Endothelial cell of hepatic sinusoid (primary cell): ENCODE measurements around the gene ALDH3A1.

Source experiments
- in situ Hi-C: cut with HindIII; loops from 2 replicates; pipeline ENCODE4 v1.10.0; 2017; ENCODE audit warnings: low sequenced_read_pairs

The ALDH3A1 gene

DNA sequence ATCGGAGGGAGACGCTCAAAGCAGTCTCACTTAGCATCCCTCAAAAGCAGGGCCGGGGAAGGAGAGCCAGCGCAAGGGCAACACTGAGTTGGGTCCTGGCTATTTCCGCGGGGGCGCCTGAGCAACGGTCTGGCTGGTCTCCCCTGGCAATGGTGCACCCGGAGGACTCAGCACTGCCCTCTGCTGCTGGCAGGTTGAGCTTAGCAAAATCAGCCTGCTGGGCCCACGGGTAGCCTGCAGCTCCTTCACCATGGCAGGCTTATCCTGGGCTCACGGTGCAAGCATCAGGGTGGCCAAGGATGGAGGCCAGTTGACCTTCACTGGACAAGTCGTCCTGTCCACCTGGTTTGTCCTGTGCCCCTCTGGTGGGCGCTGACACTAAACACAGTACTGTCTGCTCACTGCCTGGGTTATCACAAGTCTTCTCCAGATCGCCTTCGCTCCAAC is 14.4 kb upstream of the ALDH3A1 start:
- in situ Hi-C loops = loop anchor here (5.0 to 10.0 kb wide), 2 partner anchors 245 to 398 kb away; partner anchors contain the start of gene B9D1

- in situ Hi-C loops = loop anchor here (5.0 to 10.0 kb wide), 2 partner anchors 243 to 396 kb away; partner anchors contain the start of gene B9D1
These were observed 12.6 kb upstream of the ALDH3A1 start for GRCh38 chr17:19760746-19761145.

DNA sequence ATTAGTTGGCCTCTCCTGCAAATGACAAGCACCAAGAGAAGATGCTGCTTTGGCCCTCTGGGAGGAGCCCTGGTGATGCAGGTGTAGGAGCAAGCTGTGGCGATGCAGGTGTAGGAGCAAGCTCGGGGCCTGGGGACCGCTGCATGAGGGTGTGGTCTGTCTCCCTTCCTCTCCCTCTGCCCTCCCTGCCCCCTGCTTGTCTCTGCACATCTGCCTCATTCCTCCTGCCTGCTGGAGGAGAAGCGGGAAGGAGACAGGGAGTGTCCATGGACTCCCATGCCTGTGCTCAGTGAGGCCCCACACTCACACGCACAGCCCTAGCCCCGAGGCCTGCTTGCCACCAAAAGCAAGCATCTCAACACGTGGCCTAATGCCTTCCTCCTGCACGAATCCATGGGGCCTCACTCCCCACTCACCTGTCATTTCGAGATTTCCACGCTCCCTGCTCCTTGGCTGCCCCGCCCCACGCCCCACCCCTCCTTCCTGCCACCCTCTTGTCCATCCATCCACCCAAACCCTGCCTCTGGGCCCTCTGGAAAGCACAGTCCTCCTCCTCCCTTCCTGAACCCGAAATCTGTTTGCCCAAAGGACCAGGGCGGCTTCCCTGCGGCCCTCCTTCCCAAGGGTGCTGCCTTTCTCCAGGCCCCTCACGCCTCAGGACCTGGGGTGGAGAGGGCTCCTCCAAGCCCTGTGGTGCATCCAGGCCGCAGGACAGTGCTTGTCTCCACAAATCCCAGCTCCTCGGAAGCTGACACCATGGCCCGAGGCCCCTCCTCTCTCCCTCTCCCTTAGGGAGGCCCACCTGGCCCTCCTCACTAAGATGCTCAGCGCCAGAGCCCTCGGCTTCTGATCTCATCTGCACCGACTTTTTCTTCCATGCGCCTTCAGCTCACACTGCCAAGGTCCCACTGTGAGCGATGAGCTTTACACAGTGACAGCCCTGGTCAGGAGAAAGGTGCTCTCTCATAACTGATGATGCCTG is 11.8 kb upstream of the ALDH3A1 start:
- in situ Hi-C loops = loop anchor here (5.0 to 10.0 kb wide), 2 partner anchors 243 to 395 kb away; partner anchors contain the start of gene B9D1

- in situ Hi-C loops = no loop called here
These were observed 9.6 kb upstream of the ALDH3A1 start for GRCh38 chr17:19757536-19758180.

DNA sequence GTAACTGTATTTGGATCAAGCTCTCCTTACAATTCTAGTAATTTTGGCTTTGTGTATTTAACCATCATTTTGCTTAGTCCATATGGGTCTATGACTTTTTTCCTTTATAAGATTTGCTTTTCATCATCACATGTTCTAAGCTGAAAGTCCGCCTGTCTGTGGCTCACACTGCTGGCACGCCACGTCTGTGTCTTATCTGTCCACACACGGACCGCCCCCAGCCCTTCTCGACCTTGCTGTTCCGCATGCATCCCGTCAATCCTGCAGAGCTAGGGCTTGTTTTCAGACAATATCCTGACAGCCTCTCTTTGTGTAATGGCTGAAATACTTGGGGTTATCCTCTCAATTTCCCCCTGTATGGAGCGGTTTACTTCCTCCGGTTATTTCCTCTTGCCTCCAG is 8.4 kb upstream of the ALDH3A1 start:
- in situ Hi-C loops = no loop called here

- in situ Hi-C loops = no loop called here
These were observed 7.9 kb upstream of the ALDH3A1 start for GRCh38 chr17:19755821-19756510.

DNA sequence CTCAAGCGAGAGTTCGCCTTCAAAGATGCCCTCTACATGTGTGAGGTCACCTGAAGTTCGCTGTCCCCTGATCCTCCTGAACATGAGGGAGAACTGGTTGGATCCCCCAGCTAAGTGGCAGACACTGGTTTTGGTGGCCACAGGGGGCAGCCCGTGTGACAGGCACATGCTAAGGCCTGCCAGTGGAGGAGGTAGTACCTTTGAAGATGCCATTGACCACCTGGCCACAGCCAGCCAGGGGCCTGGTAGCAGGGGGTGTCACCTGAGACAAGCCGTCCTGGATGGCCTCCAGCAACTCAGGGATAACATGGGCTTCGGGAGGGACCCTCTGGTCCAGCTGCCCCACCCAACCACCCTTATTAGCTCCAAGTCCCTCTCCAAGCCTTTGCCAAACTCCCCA is 7.3 kb upstream of the ALDH3A1 start:
- in situ Hi-C loops = no loop called here

GRCh38 chr17:19753661-19754463 is 5.8 kb upstream of the ALDH3A1 start:
- in situ Hi-C loops = no loop called here

DNA sequence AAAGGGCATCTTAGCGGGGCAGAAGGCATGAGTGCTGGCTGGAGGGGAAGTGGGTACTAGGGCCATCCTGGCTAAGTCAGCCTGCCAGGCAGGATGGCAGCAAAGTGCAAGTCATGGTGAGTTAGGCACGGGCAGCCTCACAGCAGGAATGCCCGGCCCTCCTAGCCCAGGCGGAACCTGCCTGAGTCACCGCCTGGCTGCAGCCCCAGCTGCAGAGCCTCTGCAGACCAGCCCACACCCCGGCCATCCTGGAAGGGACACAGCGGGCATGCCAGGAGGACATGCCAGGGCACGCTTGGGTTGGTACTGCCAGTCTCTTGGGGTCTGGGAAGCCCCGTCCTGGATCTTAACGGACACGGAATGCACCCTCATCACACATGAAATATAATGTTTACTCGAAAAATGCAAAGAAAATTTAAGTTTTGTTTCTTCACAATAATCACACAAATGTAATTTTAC is 5.0 kb upstream of the ALDH3A1 start:
- in situ Hi-C loops = no loop called here

DNA sequence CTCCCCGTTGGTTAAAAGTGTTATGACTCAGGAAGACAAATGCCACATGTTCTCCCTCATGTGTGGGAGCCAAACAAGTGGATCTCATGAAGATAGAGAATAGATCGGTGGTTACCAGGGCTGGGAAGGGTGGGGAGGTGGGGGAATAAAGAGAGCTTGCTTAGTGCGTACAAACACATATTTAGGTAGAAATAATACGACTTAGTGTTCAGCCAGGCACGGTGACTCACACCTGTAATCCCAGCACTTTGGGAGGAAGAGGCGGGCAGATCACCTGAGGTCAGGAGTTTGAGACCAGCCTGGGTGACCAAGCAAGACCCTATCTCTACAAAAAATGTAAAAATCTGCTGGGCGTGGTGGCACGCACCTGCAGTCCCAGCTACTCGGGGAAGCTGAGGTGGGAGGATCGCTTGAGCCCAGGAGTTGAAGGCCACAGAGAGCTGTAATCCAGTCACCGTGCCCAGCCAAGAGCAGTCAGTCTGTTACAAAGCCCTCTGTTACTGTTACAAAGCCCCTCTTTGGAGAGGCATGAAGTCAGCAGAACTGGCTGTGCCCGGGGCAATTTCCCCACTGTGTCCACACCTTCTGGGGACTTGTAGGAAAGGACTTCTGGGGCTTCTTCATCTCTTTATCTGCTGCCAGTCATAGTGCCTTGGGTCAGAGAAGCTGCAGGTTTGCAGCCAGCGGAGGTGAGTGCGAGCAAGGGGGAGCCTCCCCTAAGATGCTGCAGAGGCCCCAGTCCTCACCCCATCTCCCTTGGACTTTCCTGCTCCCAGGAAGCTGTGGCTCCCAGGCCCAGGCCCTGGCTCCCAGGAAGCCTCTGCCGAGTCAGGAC is 4.3 kb upstream of the ALDH3A1 start:
- in situ Hi-C loops = no loop called here

GRCh38 chr17:19750835-19751234 is 2.7 kb upstream of the ALDH3A1 start:
- in situ Hi-C loops = no loop called here

DNA sequence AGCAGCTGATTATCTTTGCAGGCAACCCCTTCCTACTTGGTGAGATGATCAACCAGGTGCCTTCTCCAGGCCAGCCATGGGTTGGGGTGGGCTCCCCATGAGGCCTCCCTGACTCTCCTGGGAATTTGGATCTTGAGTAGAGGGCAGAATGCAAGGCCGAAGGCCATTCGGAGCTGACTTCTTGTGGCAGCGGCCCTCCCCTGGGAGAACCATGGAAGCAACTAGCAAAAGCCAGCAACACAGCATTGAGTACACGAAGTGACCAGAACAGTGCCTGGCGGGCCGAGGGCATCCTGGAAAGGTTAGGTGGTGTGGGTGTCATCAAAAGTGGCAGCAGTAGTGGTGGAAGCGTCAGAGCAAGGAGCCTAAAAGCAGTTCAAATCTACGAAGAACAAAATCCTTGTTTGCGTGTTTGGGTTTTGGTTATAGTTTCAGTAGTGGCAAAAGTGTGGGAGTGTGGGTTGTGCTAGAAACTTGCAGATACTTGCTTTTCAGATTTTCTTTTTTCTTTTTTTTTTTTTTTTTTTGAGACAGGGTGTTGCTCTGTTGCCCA is 2.0 kb upstream of the ALDH3A1 start:
- in situ Hi-C loops = no loop called here

DNA sequence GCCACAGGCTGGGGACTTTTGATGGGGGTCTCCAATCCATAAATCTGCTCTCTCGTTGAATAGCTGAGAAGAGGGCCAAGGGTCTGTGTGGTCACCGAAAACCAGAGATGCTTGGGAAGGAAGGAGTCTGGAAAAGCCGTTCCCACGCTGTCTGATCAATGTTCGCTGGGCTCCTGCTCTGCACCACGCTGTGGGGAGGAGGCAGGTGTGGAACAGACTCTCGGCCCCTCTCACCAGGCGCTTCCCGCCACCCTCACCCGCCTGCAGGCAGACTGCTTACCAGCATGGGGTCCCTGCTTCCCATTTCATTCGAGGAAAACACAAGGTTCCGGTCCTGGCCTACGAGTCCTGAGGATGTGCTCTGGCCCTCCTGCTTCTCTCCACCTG is 702 bp upstream of the ALDH3A1 start:
- in situ Hi-C loops = no loop called here

GRCh38 chr17:19747159-19747719 is 859 bp downstream of the ALDH3A1 start:
- in situ Hi-C loops = no loop called here

DNA sequence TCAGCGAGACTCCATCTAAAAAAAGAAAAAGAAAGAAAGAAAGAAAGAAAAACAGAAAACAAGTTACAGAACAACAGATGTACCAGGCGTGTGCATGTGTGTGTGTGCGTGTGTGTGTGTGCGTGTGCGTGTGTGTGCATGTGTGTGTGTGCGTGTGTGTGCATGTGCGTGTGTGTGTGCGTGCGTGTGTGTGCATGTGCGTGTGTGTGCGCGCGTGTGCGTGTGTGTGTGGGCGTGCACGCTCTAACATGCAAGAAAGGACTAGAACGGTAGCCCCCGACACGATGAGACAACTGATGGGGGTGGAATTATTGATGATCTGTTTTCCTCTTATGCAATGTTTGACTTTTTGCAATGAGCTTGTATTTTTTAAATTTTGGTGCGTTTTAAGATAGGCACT is 1.6 kb downstream of the ALDH3A1 start:
- in situ Hi-C loops = no loop called here

- in situ Hi-C loops = no loop called here
These were observed 3.0 kb downstream of the ALDH3A1 start for GRCh38 chr17:19744922-19745757.

- in situ Hi-C loops = no loop called here
These were observed 3.6 kb downstream of the ALDH3A1 start for GRCh38 chr17:19744492-19744891.
